Ishikawa (cell line): ENCODE data around the gene BMP7.

Experiments used
- CEBPB ChIP-seq: IDR thresholded peaks from 2 replicates; pipeline ENCODE4 v1.6.1; 2012
- CREB1 ChIP-seq: IDR thresholded peaks from 2 replicates; pipeline ENCODE4 v1.6.1; 2012; ENCODE audit warnings: low read depth
- EGR1 ChIP-seq: IDR thresholded peaks from 2 replicates; pipeline ENCODE4 v1.6.1; 2012
- EP300 ChIP-seq: IDR thresholded peaks from 2 replicates; pipeline ENCODE4 v1.6.1; 2012; ENCODE audit warnings: borderline replicate concordance
- FOXM1 ChIP-seq: IDR thresholded peaks from 2 replicates; pipeline ENCODE4 v1.6.1; 2012; ENCODE audit warnings: low read depth, borderline replicate concordance
- MAX ChIP-seq: IDR thresholded peaks from 2 replicates; pipeline ENCODE4 v1.6.1; 2012
- NFIC ChIP-seq: IDR thresholded peaks from 2 replicates; pipeline ENCODE4 v1.6.1; 2012
- RAD21 ChIP-seq: IDR thresholded peaks from 2 replicates; pipeline ENCODE4 v1.6.1; 2012; ENCODE audit warnings: low read depth
- TAF1 ChIP-seq: IDR thresholded peaks from 2 replicates; pipeline ENCODE4 v1.6.1; 2012; ENCODE audit warnings: low read depth, mild to moderate bottlenecking
- TCF12 ChIP-seq: IDR thresholded peaks from 2 replicates; pipeline ENCODE4 v1.6.1; 2012; ENCODE audit warnings: low read depth
- TEAD4 ChIP-seq: IDR thresholded peaks from 2 replicates; pipeline ENCODE4 v1.6.1; 2012
- USF1 ChIP-seq: IDR thresholded peaks from 2 replicates; pipeline ENCODE4 v1.6.1; 2012
- YY1 ChIP-seq: IDR thresholded peaks from 2 replicates; pipeline ENCODE4 v1.6.1; 2012; ENCODE audit warnings: low read depth
- ZBTB7A ChIP-seq: IDR thresholded peaks from 2 replicates; pipeline ENCODE4 v1.6.1; 2012; ENCODE audit warnings: low read depth
- TF ChIP-seq, protein P1 (sequence below): IDR thresholded peaks from 2 replicates; pipeline ENCODE4 v1.6.1; 2012; ENCODE audit warnings: low read depth, mild to moderate bottlenecking

BMP7 gene

DNA sequence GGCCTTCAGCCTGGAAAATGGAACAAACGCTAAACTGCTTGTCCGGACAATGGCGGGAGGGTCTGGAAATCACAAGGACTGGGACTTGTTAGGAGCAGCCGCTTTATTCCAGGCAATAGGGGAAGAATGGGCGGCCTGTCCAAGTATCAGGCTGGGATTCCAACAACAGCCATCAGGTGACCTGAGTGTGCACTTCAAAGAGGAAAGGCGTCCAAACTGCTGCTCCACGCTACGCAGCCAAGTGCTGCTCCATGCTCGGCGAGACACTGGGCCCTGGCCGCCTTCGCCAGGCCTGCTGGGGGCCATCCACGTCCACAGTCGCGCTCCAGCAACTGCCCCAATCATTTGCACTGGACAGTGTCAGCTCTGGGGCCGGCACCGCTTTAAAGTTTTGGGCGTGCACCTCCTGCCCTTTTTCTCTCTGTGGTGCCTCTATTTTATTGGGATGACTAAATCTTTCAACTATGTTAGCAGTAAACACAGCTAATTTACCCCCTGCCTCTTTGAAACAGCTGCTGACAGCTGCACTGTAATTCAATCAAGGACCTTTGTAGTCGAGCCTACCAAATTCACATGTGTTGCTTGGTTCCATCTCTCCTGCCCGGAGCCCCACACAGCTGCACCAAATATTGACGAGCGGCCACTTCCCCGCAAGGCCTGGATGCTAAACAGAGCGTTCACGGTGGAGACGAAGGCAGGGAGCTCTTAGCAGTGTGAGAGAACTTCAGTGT, 98.3 kb downstream of the BMP7 start:
- no peak for TF ChIP-seq RAD21
- TF ChIP-seq FOXM1: no peak
- TF ChIP-seq TEAD4: no peak
- TF ChIP-seq EP300: no peak

DNA sequence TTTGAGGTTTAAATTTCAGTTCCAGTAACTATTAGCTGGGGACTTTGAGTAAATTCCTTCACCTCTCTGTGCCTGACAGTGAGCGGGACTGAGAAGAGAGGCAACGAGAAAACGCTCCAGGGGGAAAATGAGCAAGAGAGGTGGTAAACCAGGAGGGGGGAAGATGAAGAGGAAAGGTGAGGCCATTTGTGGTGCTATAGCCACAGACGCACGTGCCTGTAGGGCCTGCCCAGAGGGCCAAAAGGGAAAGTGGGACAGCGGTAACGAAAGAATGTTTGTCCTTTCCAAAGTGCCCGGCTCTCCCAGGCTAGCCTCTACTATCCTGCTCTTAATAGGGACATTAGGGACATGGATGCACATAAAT, 99.2 kb downstream of the BMP7 start:
- TF ChIP-seq EGR1: no peak
- no peak for TF ChIP-seq TEAD4
- TF ChIP-seq TCF12: no peak
- TF ChIP-seq RAD21: no peak
- TF ChIP-seq CEBPB: no peak
- TF ChIP-seq YY1: no peak
- TF ChIP-seq ZBTB7A: no peak
- TF ChIP-seq MAX: no peak
- no peak for TF ChIP-seq FOXM1
- no peak for TF ChIP-seq CREB1
- TF ChIP-seq USF1: no peak
- TF ChIP-seq, protein P1, sequence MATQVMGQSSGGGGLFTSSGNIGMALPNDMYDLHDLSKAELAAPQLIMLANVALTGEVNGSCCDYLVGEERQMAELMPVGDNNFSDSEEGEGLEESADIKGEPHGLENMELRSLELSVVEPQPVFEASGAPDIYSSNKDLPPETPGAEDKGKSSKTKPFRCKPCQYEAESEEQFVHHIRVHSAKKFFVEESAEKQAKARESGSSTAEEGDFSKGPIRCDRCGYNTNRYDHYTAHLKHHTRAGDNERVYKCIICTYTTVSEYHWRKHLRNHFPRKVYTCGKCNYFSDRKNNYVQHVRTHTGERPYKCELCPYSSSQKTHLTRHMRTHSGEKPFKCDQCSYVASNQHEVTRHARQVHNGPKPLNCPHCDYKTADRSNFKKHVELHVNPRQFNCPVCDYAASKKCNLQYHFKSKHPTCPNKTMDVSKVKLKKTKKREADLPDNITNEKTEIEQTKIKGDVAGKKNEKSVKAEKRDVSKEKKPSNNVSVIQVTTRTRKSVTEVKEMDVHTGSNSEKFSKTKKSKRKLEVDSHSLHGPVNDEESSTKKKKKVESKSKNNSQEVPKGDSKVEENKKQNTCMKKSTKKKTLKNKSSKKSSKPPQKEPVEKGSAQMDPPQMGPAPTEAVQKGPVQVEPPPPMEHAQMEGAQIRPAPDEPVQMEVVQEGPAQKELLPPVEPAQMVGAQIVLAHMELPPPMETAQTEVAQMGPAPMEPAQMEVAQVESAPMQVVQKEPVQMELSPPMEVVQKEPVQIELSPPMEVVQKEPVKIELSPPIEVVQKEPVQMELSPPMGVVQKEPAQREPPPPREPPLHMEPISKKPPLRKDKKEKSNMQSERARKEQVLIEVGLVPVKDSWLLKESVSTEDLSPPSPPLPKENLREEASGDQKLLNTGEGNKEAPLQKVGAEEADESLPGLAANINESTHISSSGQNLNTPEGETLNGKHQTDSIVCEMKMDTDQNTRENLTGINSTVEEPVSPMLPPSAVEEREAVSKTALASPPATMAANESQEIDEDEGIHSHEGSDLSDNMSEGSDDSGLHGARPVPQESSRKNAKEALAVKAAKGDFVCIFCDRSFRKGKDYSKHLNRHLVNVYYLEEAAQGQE: no peak

DNA sequence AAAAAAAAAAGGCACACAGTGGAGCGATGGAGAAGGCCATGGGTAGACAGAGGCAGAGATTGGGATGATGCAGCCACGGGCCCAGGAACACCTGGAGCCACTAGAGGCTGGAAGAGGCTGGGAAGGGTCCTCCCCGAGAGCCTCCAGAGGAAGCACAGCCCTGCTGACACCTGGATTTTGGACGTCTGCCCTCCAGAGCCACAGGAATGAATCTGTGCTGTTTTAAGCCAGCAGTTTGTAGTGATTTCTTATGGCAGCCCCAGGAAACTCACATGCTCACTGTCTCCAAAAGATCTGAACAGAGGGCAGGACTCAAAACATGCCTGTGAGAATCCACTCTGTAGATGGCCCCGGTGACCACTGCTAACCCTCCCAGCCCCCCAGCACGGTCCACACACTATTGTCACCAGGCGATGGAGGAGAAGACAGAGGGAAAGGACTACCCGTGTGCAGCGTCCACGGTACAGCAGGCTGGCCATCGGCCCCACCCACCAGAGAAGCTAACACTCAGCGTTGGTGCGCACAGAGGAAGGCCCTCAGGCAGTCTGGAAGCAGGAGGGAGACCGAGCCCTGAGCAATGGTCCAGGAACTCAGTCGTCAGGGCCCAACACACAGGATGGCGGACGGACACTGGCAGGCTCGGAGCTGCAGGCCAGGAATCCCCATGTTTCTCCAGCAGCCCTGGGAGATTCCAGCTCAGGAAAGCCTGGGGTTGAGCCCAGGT, 99.7 kb downstream of the BMP7 start:
- TF ChIP-seq NFIC: no peak
- TF ChIP-seq TAF1: no peak
- no peak for TF ChIP-seq MAX
- TF ChIP-seq, protein P1: no peak
- TF ChIP-seq RAD21: no peak
- TF ChIP-seq CEBPB: no peak
- TF ChIP-seq EGR1: no peak
- no peak for TF ChIP-seq CREB1
- no peak for TF ChIP-seq TCF12
- no peak for TF ChIP-seq TEAD4
- no peak for TF ChIP-seq USF1
- no peak for TF ChIP-seq FOXM1
- TF ChIP-seq YY1: no peak
- TF ChIP-seq EP300: no peak
- TF ChIP-seq ZBTB7A: no peak

DNA sequence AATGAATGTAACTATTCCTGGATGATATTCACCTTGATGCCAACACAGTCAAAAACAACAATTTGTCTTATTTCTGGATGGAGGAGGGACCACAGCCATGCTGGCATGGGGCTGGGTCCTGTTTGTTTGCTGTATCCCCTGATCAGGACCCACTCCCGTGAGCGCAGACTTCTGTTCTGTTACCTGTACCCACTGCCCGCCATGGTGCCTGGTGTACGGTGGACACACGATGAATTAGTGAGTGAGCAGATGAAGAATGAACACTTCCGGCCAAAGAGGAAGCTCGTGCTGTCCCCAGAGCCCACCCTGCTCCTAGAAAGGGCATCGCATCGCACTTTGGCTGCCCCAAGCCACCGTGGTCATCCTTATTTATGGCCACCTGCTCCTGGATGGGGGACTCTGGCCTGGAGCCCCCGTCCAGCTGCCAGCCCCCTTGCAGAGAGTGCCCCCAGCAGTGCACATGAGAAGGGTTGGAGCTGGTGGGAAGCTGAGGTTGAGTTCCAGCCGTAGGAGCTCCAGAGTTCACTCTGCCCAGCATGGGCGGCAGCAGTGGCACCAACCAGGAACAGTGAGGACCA, 100.9 kb downstream of the BMP7 start:
- TF ChIP-seq EGR1: no peak
- no peak for TF ChIP-seq ZBTB7A
- TF ChIP-seq MAX: no peak
- TF ChIP-seq CREB1: no peak
- no peak for TF ChIP-seq FOXM1
- TF ChIP-seq CEBPB: no peak
- TF ChIP-seq, protein P1: no peak
- no peak for TF ChIP-seq TEAD4
- TF ChIP-seq EP300: no peak
- TF ChIP-seq RAD21: no peak
- no peak for TF ChIP-seq YY1
